Spleen (tissue), 7 donors: Measurements from ENCODE around the gene HTRA2.

ENCODE experiments used
- POLR2A ChIP-seq, 3 donors: fragments of 450-650 bp; IDR thresholded peaks; one replicate each; pipeline ENCODE4 v1.5.1; 2017; ENCODE audit warnings: antibody characterized with exemption in 3 of 3, mild to moderate bottlenecking in 1 of 3
- POLR2AphosphoS5 ChIP-seq, 3 donors: sonication (generic); formaldehyde crosslinking; IDR thresholded peaks; one replicate each; pipeline ENCODE4 v1.5.1; 2017; ENCODE audit warnings: antibody characterized with exemption in 3 of 3
- TF ChIP-seq, protein P1 (sequence below), 11 experiments: fragments of 200-600 bp in 7 of 11; fragments of 450-650 bp in 4 of 11; sonication (generic) in 4 of 11; IDR thresholded peaks in 8 of 11; conservative IDR thresholded peaks in 3 of 11; 1 replicate in 7 of 11; 2 replicates in 4 of 11; pipeline versions ENCODE4 v1.4.0 to v1.8.0; 2016 to 2021; ENCODE audit warnings: antibody characterized with exemption in 11 of 11, inconsistent platforms in 4 of 11, mild to moderate bottlenecking in 1 of 11
- donor health status: DM: no; HTN: no; CAD: no; lungs with moderate emphysema.
- donor health status: DM: no; HTN: no; CAD: no.
- donor health status: DM: no; HTN: no; CAD: no.

- TF ChIP-seq, protein P1, sequence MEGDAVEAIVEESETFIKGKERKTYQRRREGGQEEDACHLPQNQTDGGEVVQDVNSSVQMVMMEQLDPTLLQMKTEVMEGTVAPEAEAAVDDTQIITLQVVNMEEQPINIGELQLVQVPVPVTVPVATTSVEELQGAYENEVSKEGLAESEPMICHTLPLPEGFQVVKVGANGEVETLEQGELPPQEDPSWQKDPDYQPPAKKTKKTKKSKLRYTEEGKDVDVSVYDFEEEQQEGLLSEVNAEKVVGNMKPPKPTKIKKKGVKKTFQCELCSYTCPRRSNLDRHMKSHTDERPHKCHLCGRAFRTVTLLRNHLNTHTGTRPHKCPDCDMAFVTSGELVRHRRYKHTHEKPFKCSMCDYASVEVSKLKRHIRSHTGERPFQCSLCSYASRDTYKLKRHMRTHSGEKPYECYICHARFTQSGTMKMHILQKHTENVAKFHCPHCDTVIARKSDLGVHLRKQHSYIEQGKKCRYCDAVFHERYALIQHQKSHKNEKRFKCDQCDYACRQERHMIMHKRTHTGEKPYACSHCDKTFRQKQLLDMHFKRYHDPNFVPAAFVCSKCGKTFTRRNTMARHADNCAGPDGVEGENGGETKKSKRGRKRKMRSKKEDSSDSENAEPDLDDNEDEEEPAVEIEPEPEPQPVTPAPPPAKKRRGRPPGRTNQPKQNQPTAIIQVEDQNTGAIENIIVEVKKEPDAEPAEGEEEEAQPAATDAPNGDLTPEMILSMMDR (IDR thresholded peaks at IDR 0.05 in 8 of 11, conservative IDR thresholded peaks at IDR 0.05 in 3 of 11): no peak
- TF ChIP-seq POLR2AphosphoS5 (IDR thresholded peaks at IDR 0.05) (no peak), POLR2A (IDR thresholded peaks at IDR 0.05) (no peak)
These were observed 27.2 kb downstream of the HTRA2 start for GRCh38 chr2:74556831-74557370.
